ENCODE data around the gene KCNQ1. TPM values are rescaled to one million over a fixed set of nuclear protein-coding genes. Genes with fewer than 3 reads are reported as not detected.

KCNQ1 gene
- total RNA-seq, 6 donors from 2014 or later: 18.0 to 45.4 (median 32.7) TPM

DNA sequence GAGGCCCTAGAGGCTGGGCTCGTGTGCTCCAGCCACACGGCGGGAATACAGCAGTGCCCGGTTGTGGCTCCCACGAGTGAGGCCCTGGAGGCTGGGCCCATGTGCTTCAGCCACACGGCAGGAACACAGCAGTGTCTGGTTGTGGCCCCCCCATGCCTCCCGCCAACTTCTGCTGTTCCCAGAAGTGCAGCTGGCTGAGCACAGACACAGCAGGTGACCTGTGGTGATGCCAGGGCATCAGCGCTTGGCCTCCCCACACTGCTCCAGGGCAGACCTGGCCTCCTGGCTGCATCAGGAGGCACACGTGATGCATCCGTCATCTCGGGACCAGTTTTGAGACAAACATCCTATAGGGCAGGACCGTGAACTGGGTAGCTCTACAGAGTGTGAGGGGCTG lies 144.7 kb downstream of the KCNQ1 start:
- TF ChIP-seq EP300 (IDR thresholded peaks at IDR 0.05): no peak
- TF ChIP-seq, protein P1, sequence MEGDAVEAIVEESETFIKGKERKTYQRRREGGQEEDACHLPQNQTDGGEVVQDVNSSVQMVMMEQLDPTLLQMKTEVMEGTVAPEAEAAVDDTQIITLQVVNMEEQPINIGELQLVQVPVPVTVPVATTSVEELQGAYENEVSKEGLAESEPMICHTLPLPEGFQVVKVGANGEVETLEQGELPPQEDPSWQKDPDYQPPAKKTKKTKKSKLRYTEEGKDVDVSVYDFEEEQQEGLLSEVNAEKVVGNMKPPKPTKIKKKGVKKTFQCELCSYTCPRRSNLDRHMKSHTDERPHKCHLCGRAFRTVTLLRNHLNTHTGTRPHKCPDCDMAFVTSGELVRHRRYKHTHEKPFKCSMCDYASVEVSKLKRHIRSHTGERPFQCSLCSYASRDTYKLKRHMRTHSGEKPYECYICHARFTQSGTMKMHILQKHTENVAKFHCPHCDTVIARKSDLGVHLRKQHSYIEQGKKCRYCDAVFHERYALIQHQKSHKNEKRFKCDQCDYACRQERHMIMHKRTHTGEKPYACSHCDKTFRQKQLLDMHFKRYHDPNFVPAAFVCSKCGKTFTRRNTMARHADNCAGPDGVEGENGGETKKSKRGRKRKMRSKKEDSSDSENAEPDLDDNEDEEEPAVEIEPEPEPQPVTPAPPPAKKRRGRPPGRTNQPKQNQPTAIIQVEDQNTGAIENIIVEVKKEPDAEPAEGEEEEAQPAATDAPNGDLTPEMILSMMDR (IDR thresholded peaks at IDR 0.05): no peak
- no peak for TF ChIP-seq POLR2A (IDR thresholded peaks at IDR 0.05)
- TF ChIP-seq POLR2AphosphoS5 (IDR thresholded peaks at IDR 0.05): no peak
- H3K9me3 ChIP-seq: no peaks in the 10 kb centered on the region

DNA sequence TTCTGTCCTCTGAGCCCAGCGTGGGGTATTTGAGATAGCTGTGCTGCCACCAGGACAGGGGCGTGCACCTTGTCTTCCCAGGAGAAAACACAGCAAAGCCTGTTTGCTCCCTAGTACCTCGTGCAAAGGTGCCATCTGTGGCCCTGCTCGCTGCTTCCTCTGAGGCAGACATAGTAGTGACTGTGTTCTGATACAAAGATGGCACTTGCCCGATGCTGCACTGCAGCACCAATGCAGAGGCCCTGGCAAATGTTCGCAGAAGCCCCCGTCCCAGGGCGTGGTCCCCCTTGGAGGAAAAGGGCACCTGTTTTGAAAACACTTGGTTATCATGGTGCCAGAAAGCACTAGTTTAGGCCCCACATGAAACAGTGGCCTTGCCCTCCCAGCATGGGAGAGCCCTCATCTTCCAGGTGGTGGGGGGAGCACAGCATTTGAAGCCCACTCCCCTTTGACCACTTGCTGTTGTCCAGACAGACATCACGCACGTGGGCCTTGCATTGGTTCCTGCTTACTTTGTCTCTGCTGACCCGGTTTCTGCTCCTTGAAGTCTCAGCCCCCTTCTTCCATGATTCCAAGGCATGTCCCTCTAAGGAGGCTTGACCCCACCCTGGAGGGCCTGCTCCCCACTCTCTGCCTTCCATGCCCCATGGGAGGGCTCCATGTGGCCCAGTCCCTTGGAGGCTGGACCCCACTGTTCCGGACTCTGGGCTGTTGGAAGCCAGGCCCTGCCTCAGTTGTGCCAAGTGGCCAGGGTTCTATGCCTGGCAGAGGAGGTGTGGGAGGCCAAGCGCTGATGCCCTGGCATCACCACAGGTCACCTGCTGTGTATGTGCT lies 145.5 kb downstream of the KCNQ1 start:
- H3K9me3 ChIP-seq: no peaks in the 10 kb centered on the region
- peak; percentile 19 to 21 for DNase-seq
- 92 to 95% methylated on average over 9 to 13 of the region's 13 CpGs for WGBS, 2 donors
- TF ChIP-seq, protein P1 (IDR thresholded peaks at IDR 0.05): no peak
- TF ChIP-seq EP300 (IDR thresholded peaks at IDR 0.05) (no peak), POLR2A (IDR thresholded peaks at IDR 0.05) (no peak), POLR2AphosphoS5 (IDR thresholded peaks at IDR 0.05) (no peak)
- peaks cover 0 to 26% (median 6%) of the 10 kb centered on the region in 4 donors for H3K36me3 ChIP-seq
- H3K27ac ChIP-seq: no peak overlapping the region
- H3K4me1 ChIP-seq: no peaks in the 10 kb centered on the region
- no peaks in the 10 kb centered on the region for H3K27me3 ChIP-seq
- no peak for ATAC-seq (ENCODE audit: low FRiP score in 2 of 2)
- H3K4me3 ChIP-seq: no peak overlapping the region

More for the DNA sequence above, 144.7 kb downstream of the KCNQ1 start:
- Histone ChIP-seq H3K27me3 (no peaks in the 10 kb centered on the region), H3K27ac (no peak overlapping the region), H3K36me3 (peaks cover 0 to 27% (median 6%) of the 10 kb centered on the region in 4 donors), H3K4me3 (no peak overlapping the region), H3K4me1 (no peaks in the 10 kb centered on the region)
- WGBS, 2 donors: 87% methylated on average over 12 of the region's 12 CpGs; no CpG with 5 or more reads in 1 of the 2 donors
- ATAC-seq (ENCODE audit: low FRiP score in 2 of 2) (no peak), DNase-seq (peak in 1 of 2 donors; percentile 29)

DNA sequence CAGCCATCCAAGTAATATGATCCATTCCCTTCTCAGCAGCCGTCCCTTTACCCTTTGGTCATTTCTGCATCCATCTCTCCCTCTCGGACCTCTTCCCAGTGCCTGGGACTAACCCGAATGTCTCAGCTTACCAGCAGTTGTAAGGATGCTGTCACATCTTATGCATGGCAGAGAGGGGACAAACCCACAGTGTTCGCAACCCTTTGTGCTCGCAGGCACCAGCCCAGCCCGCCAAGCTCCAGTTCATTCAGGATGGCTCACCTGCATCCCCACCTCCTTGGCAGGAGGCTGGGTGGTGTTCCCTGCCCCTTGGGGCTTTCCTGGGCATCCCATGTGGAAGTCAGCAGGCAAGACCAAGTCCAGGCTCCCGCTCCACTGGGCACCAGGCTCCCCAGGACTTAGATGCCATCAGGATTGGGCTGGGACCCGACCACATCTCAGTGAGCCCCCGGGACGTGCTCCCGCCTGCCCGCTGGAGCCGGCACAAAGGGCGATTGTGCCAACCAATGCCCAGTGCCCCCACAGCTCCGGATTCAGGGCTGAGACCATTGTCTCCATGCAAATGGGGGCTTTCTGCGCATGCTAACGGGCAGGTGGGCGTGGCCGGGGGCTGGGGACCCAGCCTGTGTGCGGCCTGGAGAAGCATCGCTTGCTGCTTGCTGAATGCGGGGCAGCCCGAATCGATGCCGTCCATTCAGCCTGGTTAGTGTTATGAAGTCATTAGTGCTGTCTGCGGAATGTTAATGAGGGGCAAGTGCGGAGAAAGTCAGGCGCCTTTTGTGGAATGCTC lies 146.4 kb downstream of the KCNQ1 start:
- TF ChIP-seq POLR2A (IDR thresholded peaks at IDR 0.05) (no peak), POLR2AphosphoS5 (IDR thresholded peaks at IDR 0.05) (no peak)
- Histone ChIP-seq H3K36me3 (peaks cover 0 to 24% (median 6%) of the 10 kb centered on the region in 4 donors), H3K4me3 (no peak overlapping the region), H3K27me3 (no peaks in the 10 kb centered on the region), H3K27ac (no peak overlapping the region), H3K9me3 (no peaks in the 10 kb centered on the region), H3K4me1 (no peaks in the 10 kb centered on the region)
- ATAC-seq (ENCODE audit: low FRiP score in 2 of 2): no peak
- WGBS, 2 donors: 95 to 96% methylated on average over 19 to 28 of the region's 28 CpGs
- peak in 1 of 2 donors; percentile 69 for DNase-seq

DNA sequence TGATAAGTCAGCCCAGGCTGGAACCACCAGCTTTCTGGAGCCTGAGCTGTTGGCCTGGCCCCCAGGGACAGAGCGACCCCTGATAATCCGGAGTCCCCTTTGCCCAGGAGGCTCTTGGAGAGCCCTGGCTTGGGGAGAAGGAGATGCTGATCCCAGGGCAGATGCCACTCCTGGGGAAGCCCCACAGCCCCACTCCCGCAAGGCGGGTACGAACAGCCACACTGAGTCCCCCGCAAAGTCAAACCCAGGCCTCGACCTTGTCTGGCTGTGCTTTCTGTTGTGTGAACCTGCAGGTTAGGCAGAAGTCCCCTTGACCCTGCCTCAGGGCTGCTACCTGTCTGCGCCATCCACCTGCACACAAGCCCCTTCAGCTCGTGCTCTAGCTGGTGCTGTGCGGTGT lies 147.0 kb downstream of the KCNQ1 start:
- no peak overlapping the region for H3K27ac ChIP-seq
- peaks cover 0 to 24% (median 6%) of the 10 kb centered on the region in 4 donors for H3K36me3 ChIP-seq
- ATAC-seq (ENCODE audit: low FRiP score in 2 of 2): no peak
- H3K9me3 ChIP-seq: no peaks in the 10 kb centered on the region
- WGBS, 2 donors: 79 to 100% methylated on average over 1 to 10 of the region's 10 CpGs
- DNase-seq: peak in 1 of 2 donors; percentile 36
- H3K4me1 ChIP-seq: no peaks in the 10 kb centered on the region
- TF ChIP-seq, protein P1 (IDR thresholded peaks at IDR 0.05): no peak
- TF ChIP-seq EP300 (IDR thresholded peaks at IDR 0.05) (no peak), POLR2A (IDR thresholded peaks at IDR 0.05) (no peak), POLR2AphosphoS5 (IDR thresholded peaks at IDR 0.05) (no peak)
- no peaks in the 10 kb centered on the region for H3K27me3 ChIP-seq
- no peak overlapping the region for H3K4me3 ChIP-seq

Measured in upper lobe of left lung (tissue), 6 donors.